Epithelial cell of esophagus (primary cell): ENCODE measurements around the gene HSPB6.

Experiments
- DNase-seq: peaks from one replicate; pipeline ENCODE4 v3.0.0; 2010; ENCODE audit warnings: low read depth
- H3K4me3 ChIP-seq: 2 replicates; pipeline ENCODE4 v1.5.1; 2011; ENCODE audit warnings: mild to moderate bottlenecking, low read length, control low read depth
- CTCF ChIP-seq: IDR thresholded peaks from 2 replicates; pipeline ENCODE4 v1.5.1; 2011; ENCODE audit warnings: low read depth, mild to moderate bottlenecking, low read length, control low read depth, inconsistent platforms; ENCODE audit not compliant: insufficient read depth; ENCODE audit errors: missing control alignments

HSPB6 gene

GRCh38 chr19:35789195-35789977 is 32.6 kb upstream of the HSPB6 start:
- no peak overlapping the region for H3K4me3 ChIP-seq
- no peak for DNase-seq
- TF ChIP-seq CTCF: no peak

GRCh38 chr19:35788205-35788960 is 31.6 kb upstream of the HSPB6 start:
- TF ChIP-seq CTCF: no peak
- no peak for DNase-seq
- H3K4me3 ChIP-seq: no peak overlapping the region

- no peak for DNase-seq
- no peak overlapping the region for H3K4me3 ChIP-seq
- no peak for TF ChIP-seq CTCF
These were observed 30.5 kb upstream of the HSPB6 start for GRCh38 chr19:35787227-35787799.

- TF ChIP-seq CTCF: no peak
- H3K4me3 ChIP-seq: no peak overlapping the region
- no peak for DNase-seq
These were observed 29.7 kb upstream of the HSPB6 start for GRCh38 chr19:35786299-35787160.

- TF ChIP-seq CTCF: no peak
- DNase-seq: no peak
- H3K4me3 ChIP-seq: no peak overlapping the region
These were observed 28.5 kb upstream of the HSPB6 start for GRCh38 chr19:35785339-35785627.

- no peak for TF ChIP-seq CTCF
- no peak for DNase-seq
- no peak overlapping the region for H3K4me3 ChIP-seq
These were observed 27.9 kb upstream of the HSPB6 start for GRCh38 chr19:35784503-35785338.
